PFSK-1 (cell line): Measurements from ENCODE around the gene BCKDHA.

Experiments used
- FOXP2 ChIP-seq: optimal IDR thresholded peaks from 2 replicates; pipeline ENCODE3; 2011; ENCODE audit warnings: borderline replicate concordance, control low read depth, inconsistent platforms; ENCODE audit not compliant: insufficient read depth; ENCODE audit errors: extremely low read length, extremely low read depth
- POLR2AphosphoS5 ChIP-seq: IDR thresholded peaks from 2 replicates; pipeline ENCODE4 v1.6.1; 2012; ENCODE audit warnings: low read depth, mild to moderate bottlenecking, control low read depth, low read length, moderate library complexity
- REST ChIP-seq, 2 experiments: IDR thresholded peaks; 2 replicates each; pipeline versions ENCODE4 v1.6.1 to v1.8.0; 2011 to 2012; ENCODE audit warnings: low read depth in 2 of 2, low read length in 2 of 2, control low read depth in 1 of 2, inconsistent platforms in 1 of 2, mild to moderate bottlenecking in 1 of 2, moderate library complexity in 1 of 2; ENCODE audit not compliant: insufficient read depth in 1 of 2
- SIN3A ChIP-seq: IDR thresholded peaks from 2 replicates; pipeline ENCODE4 v1.6.1; 2012; ENCODE audit warnings: mild to moderate bottlenecking, low read length, moderate library complexity, borderline replicate concordance; ENCODE audit not compliant: insufficient read depth
- TAF1 ChIP-seq: IDR thresholded peaks from 2 replicates; pipeline ENCODE4 v1.6.1; 2012; ENCODE audit warnings: low read length, control low read depth, borderline replicate concordance; ENCODE audit not compliant: insufficient read depth

BCKDHA gene

GRCh38 chr19:41427647-41428480 is 30.2 kb downstream of the BCKDHA start:
- TF ChIP-seq POLR2AphosphoS5 (no peak), TAF1 (no peak), SIN3A (no peak), FOXP2 (no peak), REST (IDR thresholded peaks at IDR 0.05; ENCODE audit: insufficient read depth in 1 of 2, low read depth in 2 of 2, low read length in 2 of 2) (no peak)

- TF ChIP-seq REST (IDR thresholded peaks at IDR 0.05; ENCODE audit: insufficient read depth in 1 of 2, low read depth in 2 of 2, low read length in 2 of 2) (peak in 1 of 2 experiments; percentile 50; a peak in 1 of 4 replicates), SIN3A (no peak), FOXP2 (no peak)
Observed at GRCh38 chr19:41428481-41428859, 30.9 kb downstream of the BCKDHA start.

- TF ChIP-seq POLR2AphosphoS5 (no peak; the same call in 1 of the 2 replicates), REST (IDR thresholded peaks at IDR 0.05; ENCODE audit: insufficient read depth in 1 of 2, low read depth in 2 of 2, low read length in 2 of 2) (no peak)
Observed at GRCh38 chr19:41430922-41431321, 33.3 kb downstream of the BCKDHA start.

DNA sequence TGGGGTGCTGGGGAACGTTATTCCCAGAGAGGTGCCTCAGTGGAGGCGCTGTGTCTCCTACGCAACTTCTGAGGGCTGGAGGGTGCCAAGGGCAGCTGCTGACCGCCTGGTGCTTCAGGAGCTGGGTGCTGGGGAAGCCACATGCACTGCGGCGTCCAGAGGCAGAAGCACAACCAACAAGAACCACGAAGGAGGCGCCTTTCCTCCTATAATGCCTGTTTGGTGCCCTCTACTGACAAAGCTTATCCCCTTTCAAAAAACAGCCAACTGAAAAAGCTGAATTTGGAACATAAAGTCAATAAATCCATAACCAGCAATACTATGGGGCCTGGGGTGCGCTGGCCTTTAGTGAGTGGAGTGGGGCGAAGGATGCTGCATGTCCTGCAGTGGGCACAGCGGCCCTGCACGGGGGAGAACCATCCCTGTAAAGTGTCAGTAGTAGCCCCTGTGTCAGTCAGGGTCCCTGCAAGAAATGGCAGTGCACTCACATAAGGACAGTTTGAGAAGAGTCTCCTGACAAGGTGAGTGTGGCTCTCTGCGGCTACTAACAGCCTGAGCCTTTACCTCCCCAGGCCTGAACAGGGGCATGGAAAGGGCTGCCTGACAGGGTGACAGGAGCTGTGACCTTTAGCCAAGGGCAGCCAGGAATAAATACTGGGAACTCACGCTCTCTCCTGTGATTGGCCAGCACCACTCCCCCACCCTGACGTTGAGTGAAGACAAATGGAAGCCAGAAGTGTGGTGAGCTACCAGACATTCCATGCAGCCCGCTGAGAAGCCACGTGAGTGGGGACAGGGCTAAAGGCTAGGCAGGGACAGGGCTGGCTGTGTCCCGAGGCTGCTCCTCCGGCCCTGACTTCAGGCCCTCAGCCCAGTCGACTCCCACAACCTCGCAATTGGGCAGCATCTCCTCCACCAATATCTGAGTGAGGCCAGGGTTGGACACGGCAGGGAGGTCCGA is 34.1 kb downstream of the BCKDHA start:
- TF ChIP-seq FOXP2 = no peak
- TF ChIP-seq POLR2AphosphoS5 = no peak; the same call in 1 of the 2 replicates
- TF ChIP-seq TAF1 = no peak
- no peak for TF ChIP-seq REST (IDR thresholded peaks at IDR 0.05; ENCODE audit: insufficient read depth in 1 of 2, low read depth in 2 of 2, low read length in 2 of 2)
- no peak for TF ChIP-seq SIN3A
